GM19395 (cell line): ENCODE results near the gene NEDD4L.
A peak's percentile ranks its signal among the peaks of the same experiment; 100 is the strongest.

Experiments used
- ATAC-seq: cut with Tn5 transposase; IDR thresholded peaks from one replicate; pipeline ENCODE4 v1.9.1; 2021; ENCODE audit warnings: mild to moderate bottlenecking, moderate library complexity; ENCODE audit not compliant: unreplicated experiment

NEDD4L gene

DNA sequence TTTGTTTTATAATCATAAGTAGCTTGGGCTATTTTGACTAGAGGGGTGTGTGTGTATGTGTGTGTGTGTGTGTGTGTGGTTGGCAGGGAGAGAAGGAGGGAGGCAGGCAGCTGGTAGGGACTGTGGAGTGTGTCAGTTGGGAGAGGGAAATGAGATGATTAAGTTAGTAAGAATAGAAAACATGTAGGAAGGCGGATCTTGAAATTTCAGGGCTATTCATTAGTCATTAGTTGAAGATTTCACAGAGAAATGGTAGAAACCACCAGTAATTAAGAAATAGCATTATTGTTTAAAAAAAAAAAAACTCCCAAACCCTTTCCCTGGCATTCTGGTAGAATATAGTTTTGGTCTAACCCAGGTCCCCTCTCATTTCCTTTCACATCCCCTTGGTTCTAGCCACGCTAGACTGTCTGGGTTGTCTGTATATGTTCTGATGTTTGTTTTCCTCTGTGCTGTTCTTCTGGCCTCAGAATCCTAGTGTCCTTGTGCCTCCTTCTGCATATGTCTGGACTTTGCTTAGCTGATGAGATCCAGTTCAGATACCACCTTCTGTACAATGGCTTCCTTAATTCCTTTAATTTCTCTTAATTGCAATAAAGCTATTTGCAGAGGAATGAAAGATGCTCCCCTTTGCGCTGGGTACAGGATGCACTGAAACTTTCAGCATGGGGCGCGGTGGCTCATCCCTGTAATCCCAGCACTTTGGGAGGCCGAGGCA, 161.6 kb downstream of the NEDD4L start:
- ATAC-seq = no peak

DNA sequence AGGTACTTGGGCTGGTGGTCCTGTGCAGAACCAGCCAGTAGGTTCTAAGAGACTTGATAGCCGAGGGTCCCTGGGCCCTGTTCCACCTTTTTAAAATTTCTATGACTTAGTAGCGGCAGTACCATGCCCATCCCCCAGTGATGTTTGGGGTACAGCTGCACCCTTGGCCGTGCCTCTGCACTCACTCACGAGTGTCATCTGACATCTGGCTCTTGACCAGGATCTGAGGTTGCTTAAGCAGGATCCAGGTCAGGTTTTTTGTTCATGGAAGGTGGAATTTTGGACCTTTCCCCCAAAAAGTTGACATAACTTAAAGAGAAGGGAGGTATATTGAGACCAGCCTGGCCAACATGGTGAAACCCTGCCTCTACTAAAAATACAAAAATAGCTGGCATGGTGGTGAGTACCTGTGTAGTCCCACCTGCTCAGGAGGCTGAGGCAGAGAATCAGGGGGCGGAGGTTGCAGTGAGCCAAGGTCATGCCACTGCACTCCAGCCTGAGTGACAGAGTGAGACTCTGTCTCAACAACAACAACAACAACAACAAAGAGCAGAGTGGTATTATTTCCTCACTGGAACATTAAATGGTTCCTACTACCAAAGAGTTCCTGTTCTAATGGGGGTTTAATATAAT, 163.6 kb downstream of the NEDD4L start:
- no peak for ATAC-seq

DNA sequence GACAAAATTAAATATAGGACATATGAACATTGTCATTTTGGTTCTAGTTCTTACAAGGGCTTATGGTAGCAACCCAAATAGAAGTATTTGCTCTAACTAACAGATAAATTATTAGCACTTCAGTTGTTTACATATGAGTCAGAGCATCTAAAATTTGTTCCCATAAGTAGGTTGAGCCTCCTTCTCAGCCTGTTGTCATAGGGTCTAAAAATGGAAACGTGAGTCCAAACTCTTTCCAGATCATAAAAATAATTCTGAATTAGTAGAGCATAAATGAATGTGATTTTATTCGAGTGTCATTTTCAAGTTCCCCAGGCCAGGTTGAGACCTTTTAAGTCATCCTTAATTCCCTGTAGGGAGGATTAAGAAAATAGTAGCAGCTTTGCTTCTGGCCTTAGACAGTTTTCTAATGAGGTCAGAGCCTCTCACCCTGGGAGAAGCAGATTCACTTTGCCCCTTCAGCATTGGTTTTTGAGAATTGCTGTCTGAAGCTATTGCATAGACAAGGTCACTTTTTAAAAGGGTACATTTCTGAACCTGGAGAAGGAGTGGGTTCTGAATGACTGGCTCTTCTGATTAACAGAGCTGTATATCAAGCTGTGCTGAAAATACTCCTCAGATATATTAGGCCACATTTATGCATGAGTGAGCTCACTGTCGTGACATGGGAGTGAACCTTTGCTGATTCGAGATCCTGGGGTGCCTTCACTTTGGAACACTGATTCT, 164.3 kb downstream of the NEDD4L start:
- ATAC-seq = no peak

DNA sequence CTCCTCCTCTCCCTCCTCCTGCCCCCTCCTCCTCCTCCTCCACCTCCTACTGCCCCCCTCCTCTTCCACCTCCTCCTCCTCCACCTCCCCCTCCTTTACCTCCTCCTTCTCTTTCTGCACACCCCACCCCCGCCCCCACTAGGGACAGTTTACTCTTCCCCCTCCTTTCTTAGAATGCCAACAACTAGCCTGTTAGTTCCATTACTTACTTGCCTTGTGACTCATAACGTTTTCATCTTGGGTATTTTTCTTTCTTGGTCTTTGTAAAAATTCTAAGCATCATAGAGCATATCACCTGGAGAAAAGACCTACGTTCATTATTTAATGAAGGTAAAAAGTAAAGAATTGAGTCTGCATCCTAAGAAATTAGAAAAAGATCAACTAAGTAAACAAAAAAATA, 165.3 kb downstream of the NEDD4L start:
- no peak for ATAC-seq

DNA sequence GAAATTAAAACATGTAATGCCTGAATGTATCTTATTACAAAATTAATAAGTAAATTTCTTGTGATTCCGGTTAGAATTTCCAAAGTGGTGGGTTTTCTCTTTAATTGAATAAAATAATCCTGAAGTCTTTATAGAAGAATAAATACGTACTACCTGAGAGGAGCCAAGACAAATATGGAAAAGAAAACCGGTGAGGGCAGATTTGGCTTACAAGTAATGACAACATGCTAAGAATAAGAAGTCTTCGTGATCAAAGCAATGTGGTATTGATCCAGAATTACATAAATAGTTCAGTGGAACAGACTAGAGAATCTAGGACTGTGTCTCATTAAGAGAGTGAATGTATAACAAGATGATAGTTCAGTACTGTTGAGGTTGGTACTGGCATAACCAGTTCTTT, 167.5 kb downstream of the NEDD4L start:
- no peak for ATAC-seq

DNA sequence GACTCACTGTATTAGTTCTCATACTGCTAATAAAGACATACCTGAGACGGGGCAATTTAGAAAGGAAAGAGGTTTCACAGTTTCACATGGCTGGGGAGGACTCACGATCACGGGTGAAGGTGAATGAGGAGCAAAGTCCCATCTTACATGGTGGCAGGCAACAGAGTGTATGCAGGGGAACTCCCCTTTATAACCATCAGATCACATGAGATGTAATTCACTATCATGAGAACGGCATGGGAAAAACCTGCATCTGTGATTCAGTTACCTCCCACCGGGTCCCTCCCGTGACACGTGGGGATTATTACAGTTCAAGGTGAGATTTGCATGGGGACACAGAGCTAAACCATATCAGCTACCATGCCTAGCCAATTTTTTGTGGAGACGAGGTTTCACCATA, 168.2 kb downstream of the NEDD4L start:
- ATAC-seq = no peak

DNA sequence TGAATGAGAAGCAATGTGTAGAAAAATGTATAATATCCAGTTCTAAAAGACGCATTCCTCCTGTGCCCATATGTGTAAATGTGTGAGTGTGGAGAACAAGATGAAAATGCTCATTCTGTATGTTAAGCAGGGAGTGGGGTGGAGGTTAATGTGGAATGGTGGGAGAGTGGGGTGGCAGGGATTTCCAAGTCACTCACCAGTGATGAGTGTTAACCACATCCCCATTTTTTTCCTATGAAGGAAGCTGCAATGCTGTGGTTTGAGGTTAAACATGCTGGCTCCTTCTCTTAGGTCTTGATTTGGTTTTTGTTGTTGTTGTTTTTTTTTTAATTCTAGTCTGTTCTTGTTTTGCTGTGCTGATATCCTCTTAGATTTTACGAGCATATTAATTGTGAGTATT, 169.4 kb downstream of the NEDD4L start:
- no peak for ATAC-seq

DNA sequence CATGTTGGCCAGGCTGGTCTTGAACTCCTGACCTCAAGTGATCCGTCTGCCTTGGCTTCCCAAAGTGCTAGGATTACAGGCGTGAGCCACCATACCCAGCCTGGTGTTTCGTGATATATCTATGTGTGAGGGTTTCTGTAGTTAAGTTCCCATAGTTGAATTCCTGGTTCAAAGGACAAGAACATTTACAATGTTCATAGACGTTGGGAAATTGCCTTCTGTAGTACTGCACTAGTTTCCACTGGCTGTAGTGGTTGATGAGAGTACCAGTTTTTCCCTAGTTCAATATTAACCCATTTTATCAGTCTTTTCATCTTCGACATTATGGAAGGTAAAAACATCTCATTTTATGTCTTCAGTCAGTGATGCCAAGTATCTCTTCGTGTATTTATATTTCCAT, 171.0 kb downstream of the NEDD4L start:
- ATAC-seq = no peak

DNA sequence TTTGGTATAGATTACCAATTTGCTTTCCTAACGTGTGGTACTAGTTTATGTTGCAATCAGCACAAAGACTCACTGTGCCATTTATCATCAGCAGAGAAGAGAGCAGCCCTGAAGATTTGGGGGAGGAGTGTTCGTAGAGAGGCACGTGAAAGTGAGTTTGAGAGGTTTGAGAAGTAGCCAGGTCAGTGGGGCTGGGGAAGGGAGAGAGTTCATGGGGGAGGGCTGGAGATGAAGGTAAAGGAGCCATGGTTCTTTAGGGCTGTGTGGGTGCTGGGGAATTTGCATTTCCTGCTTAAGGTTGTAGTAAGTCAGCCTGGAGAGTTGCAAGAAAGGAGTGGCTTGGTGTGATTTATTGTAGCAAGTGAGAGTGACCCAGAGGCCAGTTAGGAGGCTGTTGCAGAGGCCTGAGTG, 172.1 kb downstream of the NEDD4L start:
- ATAC-seq = no peak

DNA sequence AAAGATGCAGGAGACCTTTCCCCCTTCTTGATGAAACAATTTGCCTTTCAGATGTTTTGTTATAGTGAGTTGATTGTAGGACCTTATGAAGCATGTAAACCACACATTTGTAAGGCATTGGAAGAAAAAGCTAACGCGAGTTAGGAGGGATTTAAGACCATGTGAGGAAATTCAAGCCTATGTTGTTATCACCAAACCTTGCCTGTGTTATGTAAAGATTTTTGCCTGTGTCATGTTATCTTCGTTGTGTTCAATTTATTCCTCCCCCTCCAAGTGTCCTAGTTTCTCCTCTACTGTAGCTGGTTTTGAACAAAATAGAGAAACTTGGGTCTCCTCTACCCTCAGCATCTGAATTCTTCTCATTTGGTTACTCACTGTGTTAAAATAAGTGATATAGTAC, 173.0 kb downstream of the NEDD4L start:
- ATAC-seq = no peak

DNA sequence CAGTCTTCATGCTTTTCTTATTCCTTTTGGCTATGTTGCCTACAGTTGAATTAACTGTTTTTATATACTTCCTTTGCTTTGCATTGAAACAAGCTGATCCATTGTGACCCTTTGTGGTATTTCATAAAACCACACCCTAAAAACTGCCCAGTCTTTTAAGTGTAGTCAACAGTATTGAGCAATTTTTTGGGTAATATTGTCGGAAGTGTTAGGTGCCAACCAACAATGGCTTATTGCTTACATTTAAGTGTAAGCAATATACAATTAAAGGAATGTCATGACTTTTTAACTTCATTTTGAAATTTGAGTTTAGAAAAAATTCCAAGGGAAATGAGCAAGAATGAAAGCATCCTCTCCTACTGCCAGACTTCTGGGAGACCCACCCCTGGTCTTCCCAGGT, 174.1 kb downstream of the NEDD4L start:
- no peak for ATAC-seq

DNA sequence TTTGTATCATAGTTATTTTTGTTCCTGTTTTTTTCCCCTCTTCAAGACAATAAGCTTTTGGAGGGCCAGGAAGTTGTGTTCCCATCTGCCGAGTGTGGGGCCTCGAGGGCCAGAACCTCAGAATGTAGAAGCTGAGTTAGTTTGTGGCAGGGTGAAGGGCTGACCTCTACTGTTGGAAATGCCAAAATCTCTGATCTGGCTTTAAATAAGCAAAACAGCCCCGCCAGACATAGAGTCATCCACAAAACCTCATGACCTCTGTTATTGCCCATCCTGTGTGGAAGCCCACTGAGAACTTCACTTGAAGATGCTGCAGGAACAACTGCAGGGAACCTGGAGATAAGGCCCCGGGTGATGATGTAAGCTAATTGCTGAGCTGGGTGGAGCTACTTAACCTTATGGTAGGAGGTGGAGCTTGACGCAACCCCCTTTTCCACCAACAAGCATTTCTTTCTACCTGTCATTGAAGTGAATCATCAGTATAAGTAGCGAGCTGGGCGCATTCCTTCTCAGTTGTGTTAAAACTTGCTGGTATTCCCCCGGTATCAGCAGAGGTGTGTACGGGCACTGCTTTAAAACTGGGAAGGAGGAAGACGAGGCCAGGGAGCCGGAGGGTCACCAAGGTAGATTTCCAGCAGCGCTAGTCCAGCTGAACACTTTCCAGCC, 177.2 kb downstream of the NEDD4L start:
- no peak for ATAC-seq

DNA sequence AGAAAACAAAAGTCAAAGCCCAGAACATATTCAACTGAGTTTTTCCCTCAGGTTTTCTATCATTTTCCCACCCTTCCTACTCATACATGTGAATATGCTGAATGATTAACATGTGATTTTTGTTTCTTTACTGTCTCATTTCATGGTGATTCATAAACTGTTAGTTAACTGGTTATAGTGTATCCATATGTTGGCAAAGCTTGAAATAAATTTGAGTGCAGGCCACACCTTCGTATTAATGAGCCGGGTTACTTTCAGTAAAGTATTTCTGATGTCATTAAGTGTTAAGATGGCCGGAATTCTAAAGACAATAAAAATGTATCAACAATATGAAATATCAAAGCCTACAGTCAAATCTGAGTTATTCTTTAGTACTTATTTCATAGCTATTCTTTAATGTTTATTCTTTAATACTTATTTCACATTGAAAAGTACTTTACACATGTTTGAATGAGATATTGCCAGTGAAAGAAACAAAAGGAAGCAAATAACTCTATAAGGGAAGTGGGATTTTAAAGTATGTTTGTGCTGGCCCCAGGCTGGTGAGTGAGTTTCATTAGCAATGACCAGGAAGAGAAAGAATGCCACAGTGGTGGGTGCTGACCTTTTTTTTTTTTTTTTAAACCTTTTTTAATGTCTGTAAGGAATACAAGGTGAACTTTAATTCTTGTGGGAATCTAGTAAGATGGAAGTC, 178.6 kb downstream of the NEDD4L start:
- ATAC-seq = no peak

DNA sequence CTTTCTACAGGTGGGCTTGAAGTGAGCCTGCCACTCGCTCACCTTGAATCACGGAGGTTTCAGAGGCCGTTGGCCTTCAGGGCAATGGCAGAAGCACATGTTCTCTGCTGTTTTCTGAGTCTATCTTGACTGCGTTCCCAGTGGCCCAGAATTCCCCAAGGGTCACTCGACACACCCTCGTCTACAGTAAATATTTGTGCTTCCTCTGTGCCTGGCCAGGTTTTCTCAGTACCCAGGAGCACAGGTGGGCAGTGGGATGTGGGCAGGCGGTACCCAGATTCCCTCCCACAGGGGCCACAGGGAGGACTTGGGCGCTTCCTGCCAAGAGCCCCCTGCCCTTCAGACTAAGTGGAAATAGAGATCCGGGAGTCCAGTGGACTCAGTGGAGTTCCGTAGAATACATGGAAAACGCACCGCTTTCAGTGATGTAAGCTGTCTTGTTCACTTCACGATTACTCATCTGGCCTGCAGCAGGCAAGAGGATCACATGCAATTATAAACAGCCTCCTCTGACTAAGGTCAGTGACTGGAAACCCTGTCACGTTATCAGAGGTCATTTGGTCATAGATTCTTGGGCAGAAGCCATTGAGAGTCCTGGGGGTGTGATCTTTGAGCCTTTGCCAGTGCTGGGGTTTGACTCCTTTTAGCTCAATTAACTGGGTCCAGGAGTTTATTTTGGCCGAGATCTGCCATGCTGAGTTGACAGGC, 179.8 kb downstream of the NEDD4L start:
- ATAC-seq = no peak

DNA sequence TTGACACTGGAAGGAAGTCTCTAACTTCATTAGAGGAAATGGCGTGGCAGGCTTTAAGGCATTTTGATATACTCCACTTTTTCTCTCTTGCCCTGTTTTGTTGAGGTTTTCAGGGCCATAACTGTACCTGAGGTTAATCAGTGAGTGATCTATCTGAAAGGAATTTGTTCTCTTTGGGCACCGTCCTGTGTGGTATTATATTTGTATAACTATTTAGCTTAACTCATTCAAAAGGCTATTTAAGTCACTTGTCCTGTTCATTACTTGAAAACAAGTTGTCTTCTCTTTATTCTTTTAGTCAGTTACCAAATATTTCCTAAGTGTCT, 180.4 kb downstream of the NEDD4L start:
- ATAC-seq = no peak

DNA sequence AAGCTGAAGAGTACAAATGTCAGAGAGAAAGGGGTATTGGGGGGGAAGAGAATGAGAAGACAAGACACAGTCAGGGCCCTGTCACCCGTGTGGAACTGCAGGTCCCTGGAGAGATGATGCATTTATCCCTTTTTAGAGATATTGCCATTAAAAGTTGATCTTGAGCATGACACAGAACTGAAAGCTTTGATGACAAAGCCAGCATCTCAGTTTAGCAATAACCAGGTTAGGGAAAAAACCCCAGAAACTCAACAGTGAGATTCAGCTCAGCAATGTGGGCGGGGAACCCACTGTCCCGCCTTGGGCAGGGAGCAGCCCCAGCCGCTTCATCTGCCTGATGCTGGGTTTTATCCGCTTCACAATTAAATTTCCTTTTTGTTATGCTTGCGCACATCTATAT, 181.1 kb downstream of the NEDD4L start:
- ATAC-seq = peak; percentile 93

DNA sequence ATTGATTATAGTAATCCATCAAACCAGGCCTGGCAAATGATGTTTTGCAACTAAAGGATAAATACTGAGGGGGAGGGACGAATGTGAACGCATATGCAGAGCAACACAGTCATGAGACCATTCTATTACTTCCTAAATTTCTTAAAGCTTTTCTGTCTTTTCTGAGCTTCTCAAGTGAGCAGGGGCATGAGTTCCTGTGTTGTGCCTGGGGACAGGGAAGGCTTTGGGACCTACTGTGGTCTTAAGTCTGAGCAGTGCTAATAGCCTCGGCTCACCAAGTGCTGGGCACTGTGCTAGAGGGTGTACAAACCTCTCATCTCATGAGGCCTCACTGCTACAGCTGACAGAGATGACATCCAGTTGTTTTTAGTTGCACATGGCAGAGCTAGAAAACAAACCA, 182.4 kb downstream of the NEDD4L start:
- no peak for ATAC-seq

DNA sequence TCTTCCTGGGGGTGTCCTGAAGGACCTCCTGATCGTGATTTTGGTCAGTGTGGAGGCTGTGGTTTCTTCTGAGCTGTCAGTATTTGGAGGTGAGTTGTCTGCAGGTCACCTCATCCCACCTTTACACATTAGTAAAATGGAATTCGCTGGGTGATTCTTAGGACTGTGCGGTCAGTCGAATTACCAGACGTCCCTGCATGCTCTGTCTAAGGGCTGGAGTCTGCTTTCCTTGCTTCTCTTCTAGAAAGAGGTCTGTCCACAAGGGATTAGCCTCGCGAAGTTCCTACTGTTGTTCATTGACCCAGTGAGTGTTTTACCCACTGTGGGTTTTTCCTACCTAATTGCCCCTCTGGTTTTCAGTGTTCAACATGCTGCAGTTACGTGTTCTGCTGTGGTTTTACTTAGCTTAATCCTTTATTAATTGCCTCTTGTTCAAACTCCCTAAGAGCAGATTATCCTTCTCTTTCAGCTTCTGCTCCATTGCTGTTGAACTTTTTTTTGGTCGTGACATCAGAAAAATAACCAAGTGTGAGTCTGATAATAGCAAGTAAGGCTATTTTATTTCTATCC, 183.4 kb downstream of the NEDD4L start:
- ATAC-seq = no peak

DNA sequence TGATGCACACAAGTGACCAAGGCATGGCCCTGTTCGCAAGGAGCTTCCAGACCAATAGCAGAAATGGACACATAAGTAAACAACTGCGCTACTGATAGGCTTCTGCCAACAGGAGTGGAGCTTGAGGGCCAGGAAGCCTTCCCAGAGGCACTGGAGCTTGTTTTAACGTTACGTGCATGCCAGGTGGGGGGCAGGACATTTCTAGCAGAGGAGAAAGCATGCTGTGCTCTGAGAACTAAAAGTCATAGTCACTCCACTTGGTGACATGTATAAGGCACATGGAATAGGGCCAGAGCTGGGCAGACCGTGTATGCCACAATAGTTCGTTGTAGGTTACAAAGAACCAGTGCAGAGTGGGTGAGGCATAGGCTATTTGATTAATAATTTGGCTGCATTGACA, 184.2 kb downstream of the NEDD4L start:
- no peak for ATAC-seq

DNA sequence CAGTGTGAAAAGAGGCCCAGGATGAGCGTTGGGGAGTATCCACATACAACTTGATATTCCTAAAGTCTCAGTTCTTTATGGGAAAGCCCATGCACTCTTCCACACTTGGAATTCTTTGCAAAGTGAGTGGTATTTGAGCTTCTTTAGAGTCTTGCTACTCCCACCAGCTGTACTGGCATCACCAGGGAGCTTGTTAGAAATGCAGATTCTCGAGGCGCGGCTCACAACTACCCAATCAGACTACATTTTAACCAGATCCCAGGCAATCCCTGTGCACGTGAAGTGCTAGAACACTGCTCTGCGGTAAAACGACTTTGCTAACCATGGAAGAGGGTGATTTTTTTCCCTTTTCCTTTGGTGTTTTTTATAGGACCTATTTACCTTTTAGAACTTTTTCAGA, 184.7 kb downstream of the NEDD4L start:
- ATAC-seq = no peak
